ENCODE results near the gene TOX2.

DNA sequence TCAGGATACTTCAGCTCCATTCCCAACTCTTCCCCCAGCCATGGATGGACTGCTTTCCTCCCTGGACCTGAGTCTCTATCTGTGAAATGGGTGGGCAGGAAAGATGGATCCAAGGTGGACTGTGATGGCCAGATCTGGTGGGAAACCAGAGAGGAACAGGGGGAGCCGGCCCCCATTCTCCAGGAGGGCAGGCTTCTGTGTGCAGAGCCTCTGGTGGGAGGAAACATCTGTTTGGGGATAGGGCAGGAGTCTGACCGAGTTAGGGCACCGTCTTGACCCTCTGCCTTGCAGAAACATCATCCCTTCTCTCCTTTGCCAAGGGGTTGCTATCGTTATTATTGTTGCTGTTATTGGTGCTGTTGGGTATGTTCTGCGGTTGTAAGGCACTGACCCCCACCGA is 91.5 kb downstream of the TOX2 start:
- TF ChIP-seq CTCF (IDR thresholded peaks at IDR 0.05 in 8 of 11, conservative IDR thresholded peaks at IDR 0.05 in 3 of 11) (no peak), POLR2A (IDR thresholded peaks at IDR 0.05) (no peak)
